ENCODE results near the gene LILRB3. TPM values are rescaled to one million over a fixed set of nuclear protein-coding genes. Genes with fewer than 3 reads are reported as not detected.
A peak's percentile ranks its signal among the peaks of the same experiment; 100 is the strongest.

The LILRB3 gene
- total RNA-seq, 1 donor from 2014 or later: not detected

DNA sequence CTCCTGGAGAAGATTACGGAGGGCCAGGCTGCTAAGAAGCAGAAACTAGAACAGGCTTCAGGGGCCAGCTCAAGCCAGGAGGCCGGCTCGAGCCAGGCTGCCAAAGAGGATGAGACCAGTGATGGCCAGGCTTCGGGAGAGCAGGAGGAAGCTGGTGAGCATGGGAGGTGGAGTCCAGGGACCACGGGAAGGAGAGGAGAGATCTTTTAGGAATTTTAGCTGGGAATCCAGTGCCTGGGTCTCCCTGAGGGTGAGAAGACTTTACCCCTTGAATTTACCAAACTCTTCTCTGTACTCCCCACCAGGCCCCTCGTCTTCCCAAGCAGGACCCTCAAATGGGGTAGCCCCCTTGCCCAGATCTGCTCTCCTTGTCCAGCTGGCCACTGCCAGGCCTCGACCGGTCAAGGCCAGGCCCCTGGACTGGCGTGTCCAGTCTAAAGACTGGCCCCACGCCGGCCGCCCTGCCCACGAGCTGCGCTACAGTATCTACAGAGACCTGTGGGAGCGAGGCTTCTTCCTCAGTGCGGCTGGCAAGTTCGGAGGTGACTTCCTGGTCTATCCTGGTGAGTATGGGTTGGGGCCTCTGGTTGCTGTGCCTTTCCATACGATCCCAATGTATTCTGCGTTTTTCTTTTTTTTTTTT, 30.9 kb downstream of the LILRB3 start:
- H3K36me3 Mint-ChIP-seq: peaks cover 7% of the 10 kb centered on the region
- no peak for DNase-seq (ENCODE audit: low spot score in 2 of 2, unreplicated experiment in 2 of 2)
- H3K4me3 Mint-ChIP-seq: peak overlapping the region; percentile 81
- no peaks in the 10 kb centered on the region for H3K27me3 Mint-ChIP-seq (ENCODE audit: low read depth)
- peak overlapping the region; percentile 97 for H3K27ac Mint-ChIP-seq
- H3K9me3 Mint-ChIP-seq: no peaks in the 10 kb centered on the region
- TF ChIP-seq, protein P1, sequence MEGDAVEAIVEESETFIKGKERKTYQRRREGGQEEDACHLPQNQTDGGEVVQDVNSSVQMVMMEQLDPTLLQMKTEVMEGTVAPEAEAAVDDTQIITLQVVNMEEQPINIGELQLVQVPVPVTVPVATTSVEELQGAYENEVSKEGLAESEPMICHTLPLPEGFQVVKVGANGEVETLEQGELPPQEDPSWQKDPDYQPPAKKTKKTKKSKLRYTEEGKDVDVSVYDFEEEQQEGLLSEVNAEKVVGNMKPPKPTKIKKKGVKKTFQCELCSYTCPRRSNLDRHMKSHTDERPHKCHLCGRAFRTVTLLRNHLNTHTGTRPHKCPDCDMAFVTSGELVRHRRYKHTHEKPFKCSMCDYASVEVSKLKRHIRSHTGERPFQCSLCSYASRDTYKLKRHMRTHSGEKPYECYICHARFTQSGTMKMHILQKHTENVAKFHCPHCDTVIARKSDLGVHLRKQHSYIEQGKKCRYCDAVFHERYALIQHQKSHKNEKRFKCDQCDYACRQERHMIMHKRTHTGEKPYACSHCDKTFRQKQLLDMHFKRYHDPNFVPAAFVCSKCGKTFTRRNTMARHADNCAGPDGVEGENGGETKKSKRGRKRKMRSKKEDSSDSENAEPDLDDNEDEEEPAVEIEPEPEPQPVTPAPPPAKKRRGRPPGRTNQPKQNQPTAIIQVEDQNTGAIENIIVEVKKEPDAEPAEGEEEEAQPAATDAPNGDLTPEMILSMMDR (IDR thresholded peaks at IDR 0.05; ENCODE audit: unreplicated experiment): no peak
- H3K4me1 Mint-ChIP-seq: peaks cover 29% of the 10 kb centered on the region

DNA sequence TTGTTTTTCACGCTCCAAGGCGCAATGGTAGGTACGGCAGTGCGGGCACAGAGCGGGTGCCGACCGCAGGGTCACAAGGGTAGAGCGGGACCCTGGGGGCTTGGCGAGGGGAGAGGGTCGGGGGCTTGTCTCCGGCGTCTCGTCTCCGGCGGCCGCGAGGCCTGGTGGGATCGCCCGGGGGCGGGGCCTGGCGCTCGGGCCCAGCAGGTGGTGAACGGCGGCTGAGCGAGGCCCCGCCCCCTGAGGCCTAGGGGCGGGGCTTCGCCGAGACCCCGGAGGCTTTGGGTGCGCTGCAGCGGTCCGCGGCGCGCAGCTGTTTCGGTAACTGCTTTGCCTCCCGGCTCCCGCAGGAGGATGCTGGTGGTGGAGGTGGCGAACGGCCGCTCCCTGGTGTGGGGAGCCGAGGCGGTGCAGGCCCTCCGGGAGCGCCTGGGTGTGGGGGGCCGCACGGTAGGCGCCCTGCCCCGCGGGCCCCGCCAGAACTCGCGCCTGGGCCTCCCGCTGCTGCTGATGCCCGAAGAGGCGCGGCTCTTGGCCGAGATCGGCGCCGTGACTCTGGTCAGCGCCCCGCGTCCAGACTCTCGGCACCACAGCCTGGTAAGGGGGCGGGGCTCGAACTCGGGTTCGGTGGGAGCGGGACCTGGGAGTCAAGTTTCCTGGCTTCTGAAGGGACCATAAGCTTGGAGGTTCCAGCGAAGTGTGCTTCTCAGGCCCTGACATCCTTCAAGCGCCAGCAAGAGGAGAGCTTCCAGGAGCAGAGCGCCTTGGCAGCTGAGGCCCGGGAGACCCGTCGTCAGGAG, 31.6 kb downstream of the LILRB3 start, which contains the start of gene TSEN34:
Gene TSEN34 (plus strand): TSS at position 298 of the 800 bp plus-strand sequence. CDS start 57 bp downstream, at position 355.
- no peaks in the 10 kb centered on the region for H3K9me3 Mint-ChIP-seq
- peak; percentile 87 to 93 for DNase-seq (ENCODE audit: low spot score in 2 of 2, unreplicated experiment in 2 of 2)
- H3K27ac Mint-ChIP-seq: peak within 1 kb of the TSS; percentile 100
- peaks cover 7% of the 10 kb centered on the region for H3K36me3 Mint-ChIP-seq
- no peaks in the 10 kb centered on the region for H3K27me3 Mint-ChIP-seq (ENCODE audit: low read depth)
- H3K4me3 Mint-ChIP-seq: peak within 1 kb of the TSS; percentile 81
- TF ChIP-seq, protein P1 (IDR thresholded peaks at IDR 0.05; ENCODE audit: unreplicated experiment): no peak
- H3K4me1 Mint-ChIP-seq: peaks cover 31% of the 10 kb centered on the region

DNA sequence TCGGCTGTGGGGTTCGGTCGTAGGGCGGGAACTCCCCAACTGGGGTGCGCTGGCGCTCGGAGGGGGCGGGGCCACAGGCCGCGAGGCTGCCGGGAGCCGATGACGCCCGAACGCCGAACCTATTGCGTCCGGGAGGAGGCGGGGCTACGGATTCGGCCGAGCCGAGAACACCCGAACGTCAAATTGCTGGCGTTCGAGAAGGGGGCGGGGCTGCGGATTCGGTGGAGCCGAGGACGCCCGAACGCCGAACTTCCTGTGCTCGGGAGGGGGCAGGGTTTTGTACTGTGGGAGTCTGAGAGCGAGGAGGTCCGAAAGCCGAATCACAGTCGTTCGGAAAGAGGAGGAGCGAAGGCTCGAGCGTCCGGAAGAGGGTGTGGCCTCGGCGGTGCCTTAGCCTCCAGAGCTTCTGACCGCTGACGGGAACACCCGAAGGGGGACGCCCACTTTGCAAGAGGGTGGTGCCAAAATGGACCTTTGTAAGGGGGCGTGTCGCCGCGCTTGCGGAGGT, 32.2 kb downstream of the LILRB3 start:
- peak overlapping the region; percentile 100 for H3K27ac Mint-ChIP-seq
- H3K27me3 Mint-ChIP-seq (ENCODE audit: low read depth): no peaks in the 10 kb centered on the region
- H3K9me3 Mint-ChIP-seq: no peaks in the 10 kb centered on the region
- peaks cover 6% of the 10 kb centered on the region for H3K36me3 Mint-ChIP-seq
- DNase-seq (ENCODE audit: low spot score in 2 of 2, unreplicated experiment in 2 of 2): peak; percentile 99 to 100
- H3K4me1 Mint-ChIP-seq: peaks cover 31% of the 10 kb centered on the region
- TF ChIP-seq, protein P1 (IDR thresholded peaks at IDR 0.05; ENCODE audit: unreplicated experiment): no peak
- peak overlapping the region; percentile 81 for H3K4me3 Mint-ChIP-seq

DNA sequence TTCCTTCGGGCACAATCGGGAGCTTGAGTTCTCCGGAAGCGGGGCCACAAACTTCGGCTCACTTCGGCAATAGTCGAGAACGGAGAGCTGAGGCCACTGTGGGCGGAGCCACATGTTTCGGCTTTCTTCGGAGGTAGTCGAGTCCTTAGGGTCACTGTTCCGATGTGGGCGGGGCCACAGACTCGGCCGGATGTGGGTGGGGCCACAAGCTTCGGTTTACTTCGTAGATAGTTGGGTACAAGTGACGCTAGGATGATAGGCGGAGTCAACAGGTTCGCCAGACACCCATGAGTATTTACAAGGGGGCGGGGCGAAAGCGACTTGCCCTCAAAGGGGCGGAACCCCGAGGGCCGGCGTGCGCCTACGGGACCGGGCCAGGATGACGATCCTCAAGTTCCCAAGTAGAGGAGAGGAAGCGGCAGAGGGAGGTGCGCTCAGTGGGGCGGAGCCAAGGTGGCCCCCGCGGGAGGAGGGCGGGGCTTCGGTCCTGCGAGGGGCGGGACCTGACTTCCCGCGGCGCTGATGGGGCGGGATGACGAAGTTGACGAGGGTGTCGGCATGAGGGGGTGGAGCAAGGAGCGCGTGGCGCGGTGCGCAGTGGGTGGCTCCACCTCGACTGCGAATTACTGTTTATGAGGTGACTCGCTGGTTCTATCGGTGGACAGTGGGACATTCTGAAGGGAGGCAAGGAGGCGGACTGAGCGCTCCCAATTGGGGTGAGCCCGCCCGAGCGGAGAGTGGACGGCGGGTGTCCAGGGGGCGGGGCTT, 32.9 kb downstream of the LILRB3 start:
- Mint-ChIP-seq H3K4me3 (peak overlapping the region; percentile 81), H3K27me3 (ENCODE audit: low read depth) (no peaks in the 10 kb centered on the region), H3K4me1 (peaks cover 31% of the 10 kb centered on the region), H3K27ac (peak overlapping the region; percentile 100), H3K9me3 (no peaks in the 10 kb centered on the region), H3K36me3 (peaks cover 6% of the 10 kb centered on the region)
- TF ChIP-seq, protein P1 (IDR thresholded peaks at IDR 0.05; ENCODE audit: unreplicated experiment): no peak
- DNase-seq (ENCODE audit: low spot score in 2 of 2, unreplicated experiment in 2 of 2): peak; percentile 100

DNA sequence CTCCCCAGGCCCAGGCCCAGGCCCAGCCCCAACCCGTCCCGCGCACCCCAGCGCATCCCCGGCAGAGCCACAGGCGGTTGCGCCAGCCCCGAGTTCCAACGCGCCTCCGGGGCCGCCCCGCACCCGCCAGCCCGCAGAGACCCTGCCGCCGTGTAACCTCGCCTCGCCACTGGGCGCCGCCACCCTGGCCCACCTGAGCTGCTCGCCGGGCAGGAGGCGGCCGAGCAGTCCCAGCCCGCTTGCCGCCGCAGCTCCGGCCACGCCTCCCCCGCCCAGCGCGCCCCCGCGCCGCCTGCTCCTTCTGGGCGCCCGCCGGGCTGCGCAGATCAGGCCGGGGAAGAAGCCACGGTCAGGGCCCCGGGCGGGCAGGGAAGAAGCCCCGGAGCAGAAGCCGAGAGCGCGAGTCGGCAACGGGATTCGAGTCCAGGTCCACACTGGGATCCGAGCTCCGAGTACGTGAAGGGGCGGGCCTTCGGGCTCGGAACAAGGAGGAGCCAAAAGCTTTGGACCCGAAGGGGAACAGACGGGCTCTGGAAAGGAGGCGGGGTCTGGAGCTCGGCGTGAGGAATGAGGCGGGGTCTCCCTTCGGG, 33.6 kb downstream of the LILRB3 start, which contains the start of gene MBOAT7:
Gene MBOAT7 (minus strand): TSS at position 436 of the 590 bp plus-strand sequence. CDS start 1,072 bp downstream, outside the sequence.
- peak within 1 kb of the TSS; percentile 100 for H3K27ac Mint-ChIP-seq
- no peaks in the 10 kb centered on the region for H3K27me3 Mint-ChIP-seq (ENCODE audit: low read depth)
- DNase-seq (ENCODE audit: low spot score in 2 of 2, unreplicated experiment in 2 of 2): peak in 1 of 2 experiments; percentile 70
- no peaks in the 10 kb centered on the region for H3K9me3 Mint-ChIP-seq
- TF ChIP-seq, protein P1 (IDR thresholded peaks at IDR 0.05; ENCODE audit: unreplicated experiment): no peak
- peaks cover 31% of the 10 kb centered on the region for H3K4me1 Mint-ChIP-seq
- H3K4me3 Mint-ChIP-seq: peak within 1 kb of the TSS; percentile 81
- peaks cover 5% of the 10 kb centered on the region for H3K36me3 Mint-ChIP-seq
